PC-3 (cell line): ENCODE results near the gene PDIA5.

ENCODE experiments used
- CTCF ChIP-seq: fragments of 300-600 bp; sonication (generic); conservative IDR thresholded peaks from 2 replicates; pipeline ENCODE4 v1.5.1; 2017; ENCODE audit warnings: antibody characterized with exemption, low read depth, mild to moderate bottlenecking, low read length
- EZH2 ChIP-seq: fragments of 300-600 bp; sonication (generic); IDR thresholded peaks from one replicate; pipeline ENCODE4 v1.6.1; 2017; ENCODE audit warnings: antibody characterized with exemption, mild to moderate bottlenecking, low read length; ENCODE audit not compliant: unreplicated experiment
- EZH2phosphoT487 ChIP-seq: fragments of 300-600 bp; sonication (generic); IDR thresholded peaks from 2 replicates; pipeline ENCODE4 v1.6.1; 2018; ENCODE audit warnings: mild to moderate bottlenecking, antibody characterized with exemption, low read length, borderline replicate concordance

- TF ChIP-seq CTCF (no peak), EZH2 (no peak), EZH2phosphoT487 (no peak)
These were observed 121.2 kb downstream of the PDIA5 start for GRCh38 chr3:123188058-123188457.
